Ishikawa (cell line): Measurements from ENCODE around the gene PTCH2.

Experiments used
- CEBPB ChIP-seq: IDR thresholded peaks from 2 replicates; pipeline ENCODE4 v1.6.1; 2012
- CREB1 ChIP-seq: IDR thresholded peaks from 2 replicates; pipeline ENCODE4 v1.6.1; 2012; ENCODE audit warnings: low read depth
- EGR1 ChIP-seq: IDR thresholded peaks from 2 replicates; pipeline ENCODE4 v1.6.1; 2012
- EP300 ChIP-seq: IDR thresholded peaks from 2 replicates; pipeline ENCODE4 v1.6.1; 2012; ENCODE audit warnings: borderline replicate concordance
- FOXM1 ChIP-seq: IDR thresholded peaks from 2 replicates; pipeline ENCODE4 v1.6.1; 2012; ENCODE audit warnings: low read depth, borderline replicate concordance
- NFIC ChIP-seq: IDR thresholded peaks from 2 replicates; pipeline ENCODE4 v1.6.1; 2012
- RAD21 ChIP-seq: IDR thresholded peaks from 2 replicates; pipeline ENCODE4 v1.6.1; 2012; ENCODE audit warnings: low read depth
- TAF1 ChIP-seq: IDR thresholded peaks from 2 replicates; pipeline ENCODE4 v1.6.1; 2012; ENCODE audit warnings: low read depth, mild to moderate bottlenecking
- TCF12 ChIP-seq: IDR thresholded peaks from 2 replicates; pipeline ENCODE4 v1.6.1; 2012; ENCODE audit warnings: low read depth
- TEAD4 ChIP-seq: IDR thresholded peaks from 2 replicates; pipeline ENCODE4 v1.6.1; 2012
- YY1 ChIP-seq: IDR thresholded peaks from 2 replicates; pipeline ENCODE4 v1.6.1; 2012; ENCODE audit warnings: low read depth
- ZBTB7A ChIP-seq: IDR thresholded peaks from 2 replicates; pipeline ENCODE4 v1.6.1; 2012; ENCODE audit warnings: low read depth
- TF ChIP-seq, protein P1 (sequence below): IDR thresholded peaks from 2 replicates; pipeline ENCODE4 v1.6.1; 2012; ENCODE audit warnings: low read depth, mild to moderate bottlenecking
- TF ChIP-seq, protein P2 (sequence below): IDR thresholded peaks from 2 replicates; pipeline ENCODE4 v1.6.1; 2012
- TF ChIP-seq, protein P3 (sequence below): IDR thresholded peaks from 2 replicates; pipeline ENCODE4 v1.6.1; 2012

The PTCH2 gene

DNA sequence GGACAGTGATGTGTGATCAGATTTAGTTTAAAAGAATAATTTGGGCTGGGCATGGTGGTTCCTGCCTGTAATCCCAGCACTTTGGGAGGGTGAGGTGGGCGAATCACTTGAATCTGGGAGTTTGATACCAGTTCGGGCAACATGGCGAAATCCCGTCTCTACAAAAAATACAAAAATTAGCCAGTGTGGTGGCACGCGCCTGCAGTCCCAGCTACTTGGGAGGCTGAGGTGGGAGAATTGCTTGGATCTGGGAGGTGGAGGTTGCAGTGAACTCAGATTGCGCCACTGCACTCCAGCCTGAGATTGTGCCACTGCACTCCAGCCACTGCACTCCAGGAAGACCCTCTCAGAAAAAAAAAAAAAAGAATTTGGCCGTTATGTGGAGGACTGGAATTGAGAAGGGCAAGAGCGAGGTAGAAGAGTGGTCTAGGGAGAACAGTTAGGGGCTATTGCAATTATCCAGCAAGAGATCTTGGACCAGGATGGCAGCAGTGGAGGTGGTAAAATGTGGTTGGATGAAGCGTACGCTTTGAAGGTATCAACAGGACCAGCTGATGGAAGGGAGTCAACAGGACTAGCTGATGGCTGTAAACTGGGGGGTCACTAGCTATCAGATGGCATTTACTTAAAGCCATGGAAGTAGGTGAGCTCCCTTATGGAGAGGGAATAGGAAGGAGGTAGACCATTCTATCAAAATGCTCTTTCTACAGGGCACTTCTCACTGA is 25.1 kb downstream of the PTCH2 start:
- no peak for TF ChIP-seq CREB1
- no peak for TF ChIP-seq YY1
- TF ChIP-seq, protein P1, sequence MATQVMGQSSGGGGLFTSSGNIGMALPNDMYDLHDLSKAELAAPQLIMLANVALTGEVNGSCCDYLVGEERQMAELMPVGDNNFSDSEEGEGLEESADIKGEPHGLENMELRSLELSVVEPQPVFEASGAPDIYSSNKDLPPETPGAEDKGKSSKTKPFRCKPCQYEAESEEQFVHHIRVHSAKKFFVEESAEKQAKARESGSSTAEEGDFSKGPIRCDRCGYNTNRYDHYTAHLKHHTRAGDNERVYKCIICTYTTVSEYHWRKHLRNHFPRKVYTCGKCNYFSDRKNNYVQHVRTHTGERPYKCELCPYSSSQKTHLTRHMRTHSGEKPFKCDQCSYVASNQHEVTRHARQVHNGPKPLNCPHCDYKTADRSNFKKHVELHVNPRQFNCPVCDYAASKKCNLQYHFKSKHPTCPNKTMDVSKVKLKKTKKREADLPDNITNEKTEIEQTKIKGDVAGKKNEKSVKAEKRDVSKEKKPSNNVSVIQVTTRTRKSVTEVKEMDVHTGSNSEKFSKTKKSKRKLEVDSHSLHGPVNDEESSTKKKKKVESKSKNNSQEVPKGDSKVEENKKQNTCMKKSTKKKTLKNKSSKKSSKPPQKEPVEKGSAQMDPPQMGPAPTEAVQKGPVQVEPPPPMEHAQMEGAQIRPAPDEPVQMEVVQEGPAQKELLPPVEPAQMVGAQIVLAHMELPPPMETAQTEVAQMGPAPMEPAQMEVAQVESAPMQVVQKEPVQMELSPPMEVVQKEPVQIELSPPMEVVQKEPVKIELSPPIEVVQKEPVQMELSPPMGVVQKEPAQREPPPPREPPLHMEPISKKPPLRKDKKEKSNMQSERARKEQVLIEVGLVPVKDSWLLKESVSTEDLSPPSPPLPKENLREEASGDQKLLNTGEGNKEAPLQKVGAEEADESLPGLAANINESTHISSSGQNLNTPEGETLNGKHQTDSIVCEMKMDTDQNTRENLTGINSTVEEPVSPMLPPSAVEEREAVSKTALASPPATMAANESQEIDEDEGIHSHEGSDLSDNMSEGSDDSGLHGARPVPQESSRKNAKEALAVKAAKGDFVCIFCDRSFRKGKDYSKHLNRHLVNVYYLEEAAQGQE, result no peak

DNA sequence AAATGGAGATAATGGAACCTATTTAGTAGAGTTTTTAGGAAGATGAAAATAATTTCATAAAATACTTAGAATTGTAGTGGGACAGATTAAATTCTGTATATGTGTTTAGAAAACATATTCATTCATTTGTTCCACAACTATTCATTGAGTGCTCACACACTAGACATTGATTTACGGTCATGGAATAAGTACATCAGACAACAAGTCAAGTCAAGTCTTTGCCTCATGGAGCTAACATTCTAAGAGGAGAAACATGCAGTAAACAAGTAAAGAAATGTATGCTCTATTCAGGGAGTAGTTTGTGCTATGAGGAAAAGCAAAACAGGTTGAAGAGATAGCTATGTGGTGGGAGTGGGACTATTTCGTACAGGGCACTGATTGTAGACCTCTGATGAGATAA is 25.7 kb downstream of the PTCH2 start:
- TF ChIP-seq EP300, result no peak
- no peak for TF ChIP-seq NFIC
- no peak for TF ChIP-seq FOXM1
- no peak for TF ChIP-seq TEAD4
- TF ChIP-seq, protein P2, sequence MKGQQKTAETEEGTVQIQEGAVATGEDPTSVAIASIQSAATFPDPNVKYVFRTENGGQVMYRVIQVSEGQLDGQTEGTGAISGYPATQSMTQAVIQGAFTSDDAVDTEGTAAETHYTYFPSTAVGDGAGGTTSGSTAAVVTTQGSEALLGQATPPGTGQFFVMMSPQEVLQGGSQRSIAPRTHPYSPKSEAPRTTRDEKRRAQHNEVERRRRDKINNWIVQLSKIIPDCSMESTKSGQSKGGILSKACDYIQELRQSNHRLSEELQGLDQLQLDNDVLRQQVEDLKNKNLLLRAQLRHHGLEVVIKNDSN, result no peak
- TF ChIP-seq CEBPB, result no peak
- TF ChIP-seq YY1, result no peak
- no peak for TF ChIP-seq ZBTB7A
- TF ChIP-seq, protein P3, sequence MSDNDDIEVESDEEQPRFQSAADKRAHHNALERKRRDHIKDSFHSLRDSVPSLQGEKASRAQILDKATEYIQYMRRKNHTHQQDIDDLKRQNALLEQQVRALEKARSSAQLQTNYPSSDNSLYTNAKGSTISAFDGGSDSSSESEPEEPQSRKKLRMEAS, result no peak
- TF ChIP-seq, protein P1, result no peak
- no peak for TF ChIP-seq RAD21
- TF ChIP-seq TAF1, result no peak
- TF ChIP-seq EGR1, result no peak

DNA sequence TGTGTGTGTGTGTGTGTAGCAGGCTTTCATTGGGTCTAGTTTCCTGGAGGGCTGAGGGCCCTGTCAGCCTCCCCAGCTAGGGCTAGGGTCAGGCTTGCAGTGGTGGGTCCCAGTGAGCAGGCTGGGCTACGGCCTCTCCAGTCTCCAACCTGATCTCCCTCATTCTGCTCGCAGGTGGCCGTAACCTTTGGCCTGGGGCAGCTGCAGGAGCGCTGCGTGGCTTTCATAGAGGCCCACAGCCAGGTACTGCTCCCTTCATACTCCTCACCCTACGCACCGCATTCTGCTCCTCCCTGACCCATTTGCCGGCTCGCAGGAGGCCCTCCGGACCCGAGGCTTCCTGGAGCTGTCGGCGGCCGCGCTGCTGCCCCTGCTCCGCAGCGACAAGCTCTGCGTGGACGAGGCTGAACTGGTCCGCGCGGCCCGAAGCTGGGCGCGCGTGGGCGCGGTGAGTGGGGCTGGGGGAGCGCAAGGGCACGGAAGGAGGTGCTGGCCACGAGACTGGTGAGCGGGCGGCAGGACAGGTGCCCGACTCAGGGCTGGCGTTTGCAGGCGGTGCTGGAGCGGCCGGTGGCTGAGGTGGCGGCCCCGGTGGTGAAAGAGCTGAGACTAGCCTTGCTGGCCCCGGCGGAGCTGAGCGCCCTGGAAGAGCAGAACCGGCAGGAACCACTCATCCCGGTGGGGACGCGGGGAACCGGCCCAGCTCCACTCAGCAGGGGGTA is 30.1 kb downstream of the PTCH2 start:
- TF ChIP-seq TEAD4 (no peak), FOXM1 (no peak), CEBPB (no peak), NFIC (no peak), RAD21 (no peak), EP300 (no peak), EGR1 (no peak)
- TF ChIP-seq, protein P3, result no peak
- TF ChIP-seq, protein P1, result no peak

DNA sequence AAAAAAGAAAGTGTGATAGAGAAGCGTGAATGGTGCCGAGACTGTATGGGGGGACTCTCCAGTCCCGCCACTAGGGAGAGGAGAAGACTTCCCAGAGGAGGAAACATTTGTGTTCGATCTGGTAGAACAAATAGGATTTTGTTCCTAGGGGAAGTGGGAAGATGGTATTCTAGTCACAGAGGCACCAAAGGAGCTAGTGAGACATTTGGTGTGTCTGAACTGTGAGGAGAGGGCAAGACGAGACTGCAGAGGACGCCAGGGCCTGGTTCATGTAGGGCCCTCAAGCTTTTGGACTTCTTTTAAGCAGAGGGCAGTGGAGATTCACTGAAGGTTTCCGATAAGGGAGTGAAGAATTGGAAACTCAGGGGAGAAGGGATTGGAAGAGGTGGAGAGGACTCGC is 31.8 kb downstream of the PTCH2 start:
- TF ChIP-seq EP300, result no peak
- no peak for TF ChIP-seq CEBPB
- TF ChIP-seq FOXM1, result no peak
- TF ChIP-seq NFIC, result no peak
- TF ChIP-seq TCF12, result no peak
- TF ChIP-seq, protein P3, result no peak
- TF ChIP-seq EGR1, result no peak
- TF ChIP-seq ZBTB7A, result no peak
- TF ChIP-seq, protein P1, result no peak
- no peak for TF ChIP-seq RAD21
- TF ChIP-seq, protein P2, result no peak
- no peak for TF ChIP-seq YY1
- TF ChIP-seq CREB1, result no peak
- TF ChIP-seq TEAD4, result no peak
- no peak for TF ChIP-seq TAF1
